ENCODE measurements around the gene PEX7.

The PEX7 gene, protein sequence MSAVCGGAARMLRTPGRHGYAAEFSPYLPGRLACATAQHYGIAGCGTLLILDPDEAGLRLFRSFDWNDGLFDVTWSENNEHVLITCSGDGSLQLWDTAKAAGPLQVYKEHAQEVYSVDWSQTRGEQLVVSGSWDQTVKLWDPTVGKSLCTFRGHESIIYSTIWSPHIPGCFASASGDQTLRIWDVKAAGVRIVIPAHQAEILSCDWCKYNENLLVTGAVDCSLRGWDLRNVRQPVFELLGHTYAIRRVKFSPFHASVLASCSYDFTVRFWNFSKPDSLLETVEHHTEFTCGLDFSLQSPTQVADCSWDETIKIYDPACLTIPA

DNA sequence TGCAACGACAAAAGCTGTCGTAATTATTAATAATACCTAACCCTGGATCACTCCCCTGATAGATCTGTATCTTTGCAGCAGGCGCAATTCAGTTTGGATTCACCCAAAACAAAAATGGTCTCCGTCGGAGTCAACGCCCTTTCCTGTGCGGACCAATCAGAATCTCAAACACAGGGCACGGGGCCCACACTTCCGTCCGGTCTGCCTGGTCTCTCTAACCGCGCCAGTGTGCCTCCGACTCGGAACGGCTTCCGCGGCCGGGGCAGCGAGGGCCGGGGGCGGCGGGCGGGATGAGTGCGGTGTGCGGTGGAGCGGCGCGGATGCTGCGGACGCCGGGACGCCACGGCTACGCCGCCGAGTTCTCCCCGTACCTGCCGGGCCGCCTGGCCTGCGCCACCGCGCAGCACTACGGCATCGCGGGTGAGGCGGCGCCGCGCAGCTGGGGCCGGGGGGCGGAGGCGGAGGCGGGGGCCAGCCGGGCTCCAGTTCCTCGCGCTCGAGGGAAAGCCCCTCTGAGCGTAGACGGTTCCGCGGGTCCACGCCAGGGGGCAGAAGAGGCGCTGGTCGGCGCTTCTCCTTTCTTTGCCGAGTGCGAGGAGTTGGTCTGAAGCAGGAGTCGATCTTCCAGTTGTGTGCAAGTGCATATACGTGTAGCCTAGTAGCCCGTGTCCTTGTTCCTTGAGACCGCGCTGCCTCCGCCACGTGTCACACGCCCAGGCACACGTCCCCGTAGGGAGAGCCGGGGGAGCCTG, at the start of gene PEX7:
Gene PEX7 (plus strand): TSS at position 217 of the 752 bp plus-strand sequence. CDS start 74 bp downstream, at position 291.
- in situ Hi-C loops (cut with HindIII; ENCODE audit: low pct_ligation_motif_present, low pct_unique_long_range_greater_than_20kb, low sequenced_read_pairs): no loop called here
- DNase-seq: peak; percentile 90

DNA sequence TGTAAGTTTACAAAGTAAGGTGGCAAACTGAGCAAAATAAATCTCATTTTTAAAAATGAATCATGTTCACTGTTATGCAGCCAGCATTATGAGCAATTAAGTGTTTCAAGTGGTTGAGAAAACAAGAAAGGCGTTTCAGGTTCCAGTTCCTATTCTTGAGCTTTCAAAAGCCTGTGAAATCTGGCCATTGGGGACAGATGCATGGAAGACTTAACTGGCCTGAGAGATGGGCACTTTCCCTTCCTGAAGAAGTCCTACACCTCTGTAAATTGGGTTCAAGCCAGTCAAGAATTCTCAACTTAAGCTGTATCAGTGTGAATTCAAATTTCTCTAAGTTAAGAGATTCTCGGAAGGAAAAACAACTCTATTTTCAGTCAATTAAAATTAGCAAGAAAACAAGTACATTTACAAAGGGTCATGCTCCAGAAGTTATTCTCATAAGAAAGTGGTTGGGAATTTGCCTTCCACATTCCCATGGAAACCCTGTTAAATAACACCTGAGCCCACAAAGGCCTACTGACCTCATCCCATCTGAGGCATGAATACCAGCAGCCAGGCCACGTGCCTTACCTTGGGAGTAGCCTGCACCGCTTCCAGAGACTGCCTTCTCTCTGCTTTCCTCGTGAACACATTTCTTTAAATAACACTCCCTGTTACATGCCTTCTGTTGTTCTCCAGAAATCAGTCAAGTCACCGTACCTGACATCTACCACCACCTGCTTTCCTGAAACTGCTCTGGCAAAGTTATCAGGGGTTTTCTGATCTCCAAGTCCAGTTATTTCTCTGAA, 49.5 kb upstream of the PEX7 start:
- no peak for DNase-seq
- in situ Hi-C loops (cut with HindIII; ENCODE audit: low pct_ligation_motif_present, low pct_unique_long_range_greater_than_20kb, low sequenced_read_pairs): no loop called here

DNA sequence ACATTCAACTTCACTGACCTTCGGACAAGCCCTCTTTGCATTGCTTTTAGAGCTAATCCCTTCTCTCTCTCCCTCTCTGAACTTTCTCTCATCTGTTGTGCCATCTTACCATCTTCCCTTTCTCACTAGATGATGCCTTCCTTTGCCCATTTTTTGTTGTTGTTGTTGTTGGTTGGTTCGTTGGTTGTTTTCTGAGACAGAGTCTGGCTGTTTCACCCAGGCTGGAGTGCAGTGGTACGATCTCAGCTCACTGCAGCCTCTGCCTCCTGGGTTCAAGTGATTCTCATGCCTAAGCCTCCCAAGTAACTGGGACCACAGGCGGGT, 49.0 kb upstream of the PEX7 start:
- DNase-seq: no peak
- in situ Hi-C loops (cut with HindIII; ENCODE audit: low pct_ligation_motif_present, low pct_unique_long_range_greater_than_20kb, low sequenced_read_pairs): no loop called here

DNA sequence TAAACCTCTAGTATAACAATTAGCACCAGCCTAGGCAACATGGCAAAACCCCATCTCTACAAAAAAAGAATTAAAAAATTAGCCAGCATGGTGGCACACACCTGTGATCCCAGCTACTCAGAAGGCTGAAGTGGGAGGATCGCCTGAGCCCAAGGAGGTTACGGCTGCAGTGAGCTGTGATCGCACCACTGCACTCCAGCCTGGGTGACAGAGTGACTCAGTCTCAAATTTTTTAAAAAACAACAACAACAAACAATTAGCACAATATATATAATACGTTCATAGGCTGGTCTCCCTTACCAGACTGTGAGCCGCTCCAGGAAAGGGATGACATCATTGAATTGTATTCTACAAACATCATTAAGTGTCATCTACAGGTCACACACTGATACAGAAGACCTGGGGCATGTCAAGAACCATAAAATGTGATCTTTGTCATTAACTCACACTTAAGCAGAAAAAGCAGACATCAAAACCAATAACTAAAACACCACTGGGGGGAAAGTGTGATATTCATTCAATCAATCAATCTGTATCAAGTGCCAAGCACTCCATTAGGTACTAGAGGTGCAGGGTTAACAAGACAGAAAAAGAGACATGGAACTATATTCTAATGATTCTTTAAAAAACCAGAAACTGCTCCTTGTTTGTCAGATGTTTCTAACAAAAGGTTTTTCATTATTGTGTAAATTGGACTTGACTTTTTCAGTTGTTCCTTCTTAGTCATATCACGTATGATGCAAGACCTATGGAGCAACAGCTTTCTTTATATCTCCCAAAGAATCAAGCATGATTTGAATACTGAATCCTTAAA, 48.0 kb upstream of the PEX7 start:
- DNase-seq: no peak
- in situ Hi-C loops (cut with HindIII; ENCODE audit: low pct_ligation_motif_present, low pct_unique_long_range_greater_than_20kb, low sequenced_read_pairs): no loop called here

DNA sequence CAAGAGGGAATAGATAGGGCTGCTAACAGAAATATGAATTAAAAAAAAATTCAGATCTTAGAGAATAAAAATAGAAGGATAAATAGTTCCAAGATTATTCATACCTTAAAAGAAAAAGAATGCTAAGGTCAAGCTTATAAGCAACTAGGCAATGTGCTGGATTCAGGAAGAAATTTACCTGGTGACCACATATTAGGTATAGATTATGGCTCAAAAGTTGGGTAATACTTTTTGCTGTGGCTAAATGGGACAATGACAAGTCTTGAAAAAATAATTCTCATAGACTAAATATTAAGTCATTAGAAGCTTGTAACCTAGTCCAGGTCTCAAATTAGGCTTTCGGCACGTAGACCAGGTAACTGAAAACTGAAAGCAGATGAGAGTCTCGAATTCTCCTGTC, 47.3 kb upstream of the PEX7 start:
- DNase-seq: no peak
- in situ Hi-C loops (cut with HindIII; ENCODE audit: low pct_ligation_motif_present, low pct_unique_long_range_greater_than_20kb, low sequenced_read_pairs): no loop called here

DNA sequence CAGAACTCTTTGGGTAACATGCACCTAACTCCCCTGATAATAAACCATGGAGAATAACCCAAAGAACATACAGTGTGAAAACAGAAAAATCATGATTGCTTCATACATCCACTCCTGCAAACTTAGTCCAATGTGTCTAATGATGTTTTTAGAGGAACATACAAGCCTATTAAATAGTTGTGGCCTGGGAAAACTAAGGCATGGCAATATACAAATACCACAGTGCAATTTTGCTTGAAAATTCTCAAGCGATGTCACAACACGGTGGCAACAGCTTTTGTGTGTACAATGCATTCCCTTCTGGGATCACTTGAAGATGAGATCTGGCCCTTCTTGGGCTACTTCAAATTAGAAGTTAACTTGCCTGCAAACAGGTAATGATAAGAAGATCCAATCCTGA, 46.8 kb upstream of the PEX7 start:
- in situ Hi-C loops (cut with HindIII; ENCODE audit: low pct_ligation_motif_present, low pct_unique_long_range_greater_than_20kb, low sequenced_read_pairs): no loop called here
- DNase-seq: no peak

DNA sequence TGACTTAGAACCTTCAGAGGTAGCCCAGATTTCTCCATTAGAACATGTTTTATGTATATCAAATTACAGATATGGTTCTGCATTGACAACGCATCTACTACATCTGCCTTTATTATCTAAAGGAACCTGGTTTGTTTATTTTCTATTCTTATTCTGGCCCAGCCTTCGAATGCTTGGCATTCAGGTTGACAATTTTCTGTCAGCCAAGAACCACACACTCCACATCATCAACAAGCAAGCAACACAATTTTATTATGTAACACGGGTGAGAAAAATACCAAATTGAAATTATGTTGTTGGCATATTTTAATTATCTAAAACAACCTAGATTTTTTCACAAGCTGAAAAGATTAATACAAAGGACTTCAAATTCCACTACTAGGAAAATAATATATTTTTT, 44.7 kb upstream of the PEX7 start:
- DNase-seq: no peak
- in situ Hi-C loops (cut with HindIII; ENCODE audit: low pct_ligation_motif_present, low pct_unique_long_range_greater_than_20kb, low sequenced_read_pairs): no loop called here

DNA sequence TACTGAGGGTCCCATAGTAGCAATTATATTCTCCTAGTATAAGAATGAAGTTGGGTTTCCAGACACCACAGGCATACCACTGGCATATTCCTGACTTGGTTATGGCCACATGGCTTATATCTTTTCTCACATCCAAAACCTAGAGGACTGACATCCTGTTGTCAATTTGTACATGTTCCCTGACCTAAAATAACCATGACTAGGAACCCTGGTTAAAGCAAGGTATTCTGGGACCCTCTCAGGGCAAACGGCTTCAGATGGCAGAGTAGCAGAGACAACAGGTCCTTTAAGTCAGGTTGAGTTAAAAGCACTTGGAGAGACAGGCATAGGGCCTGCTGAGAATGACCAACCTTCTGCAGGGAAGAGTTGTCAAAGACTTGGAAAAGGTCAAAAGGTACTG, 42.7 kb upstream of the PEX7 start:
- in situ Hi-C loops (cut with HindIII; ENCODE audit: low pct_ligation_motif_present, low pct_unique_long_range_greater_than_20kb, low sequenced_read_pairs): no loop called here
- no peak for DNase-seq

DNA sequence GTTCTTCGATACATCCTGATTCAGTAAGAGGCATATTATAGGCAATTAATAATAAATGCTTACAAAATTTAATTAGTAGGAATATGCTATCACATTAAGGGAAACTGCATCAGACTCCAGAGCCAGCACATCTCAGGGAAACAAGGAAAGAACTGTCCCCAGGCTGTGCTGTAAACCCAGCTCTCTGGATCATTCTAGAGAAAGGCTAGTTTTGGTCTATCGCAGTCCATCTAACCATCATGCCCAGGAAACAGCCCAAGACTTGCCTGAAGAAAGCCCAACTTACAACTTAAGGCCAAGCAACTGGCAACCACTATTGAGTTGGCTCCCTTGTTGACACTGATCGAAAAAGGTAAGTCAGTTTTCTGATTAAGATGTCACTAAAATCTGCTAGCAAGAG, 41.4 kb upstream of the PEX7 start:
- DNase-seq: no peak
- in situ Hi-C loops (cut with HindIII; ENCODE audit: low pct_ligation_motif_present, low pct_unique_long_range_greater_than_20kb, low sequenced_read_pairs): no loop called here

DNA sequence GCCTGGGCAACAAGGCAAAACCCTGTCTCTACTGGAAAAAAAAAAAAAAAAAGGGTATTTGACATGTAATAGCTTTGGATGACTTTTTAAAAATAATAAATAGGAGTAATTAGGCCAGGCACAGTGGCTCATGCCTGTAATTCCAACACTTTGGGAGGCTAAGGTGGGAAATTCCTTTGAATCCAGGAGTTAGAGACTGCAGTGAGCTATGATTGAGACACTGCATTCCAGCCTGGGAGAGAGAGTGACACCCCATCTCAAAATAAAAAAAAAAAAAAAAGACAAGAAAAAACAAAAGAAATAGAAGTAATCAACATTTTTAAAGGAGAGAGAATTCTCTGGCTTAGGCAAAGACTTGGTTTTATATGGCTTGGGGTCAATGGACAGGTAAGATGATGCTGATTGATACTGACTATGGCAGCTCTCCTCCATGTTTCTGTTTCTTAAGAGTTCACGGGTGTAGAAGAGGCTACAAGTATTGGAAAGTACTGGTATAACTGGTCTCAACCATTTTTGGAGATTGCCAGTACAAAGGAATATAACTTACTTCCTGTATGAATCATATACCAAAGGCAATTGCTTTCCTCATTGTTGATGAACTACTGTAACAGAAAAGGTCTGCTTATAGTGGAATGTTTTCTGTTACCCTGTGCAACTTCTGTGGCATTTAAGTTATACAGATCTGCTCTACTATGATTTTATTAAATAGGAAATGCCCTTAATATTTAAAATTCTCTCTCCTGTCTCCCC, 40.2 kb upstream of the PEX7 start:
- peak; percentile 18 for DNase-seq
- in situ Hi-C loops (cut with HindIII; ENCODE audit: low pct_ligation_motif_present, low pct_unique_long_range_greater_than_20kb, low sequenced_read_pairs): no loop called here

DNA sequence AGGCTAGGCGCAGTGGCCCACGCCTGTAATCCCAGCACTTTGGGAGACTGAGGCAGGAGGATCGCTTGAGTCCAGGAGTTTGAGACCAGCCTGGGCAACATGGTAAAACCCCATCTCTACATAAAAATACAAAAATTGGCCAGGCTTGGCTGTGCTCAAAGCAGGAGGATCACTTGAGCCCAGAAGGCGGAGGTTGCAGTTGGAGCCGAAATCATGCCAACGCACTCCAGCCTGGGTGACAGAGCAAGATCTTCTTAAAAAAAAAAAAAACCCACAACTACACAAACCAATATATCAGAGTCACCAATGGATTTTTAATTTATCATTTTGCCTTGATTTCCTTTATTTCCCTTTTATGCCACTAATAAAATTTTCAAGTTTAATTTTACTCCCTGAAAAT, 39.4 kb upstream of the PEX7 start:
- in situ Hi-C loops (cut with HindIII; ENCODE audit: low pct_ligation_motif_present, low pct_unique_long_range_greater_than_20kb, low sequenced_read_pairs): no loop called here
- no peak for DNase-seq

DNA sequence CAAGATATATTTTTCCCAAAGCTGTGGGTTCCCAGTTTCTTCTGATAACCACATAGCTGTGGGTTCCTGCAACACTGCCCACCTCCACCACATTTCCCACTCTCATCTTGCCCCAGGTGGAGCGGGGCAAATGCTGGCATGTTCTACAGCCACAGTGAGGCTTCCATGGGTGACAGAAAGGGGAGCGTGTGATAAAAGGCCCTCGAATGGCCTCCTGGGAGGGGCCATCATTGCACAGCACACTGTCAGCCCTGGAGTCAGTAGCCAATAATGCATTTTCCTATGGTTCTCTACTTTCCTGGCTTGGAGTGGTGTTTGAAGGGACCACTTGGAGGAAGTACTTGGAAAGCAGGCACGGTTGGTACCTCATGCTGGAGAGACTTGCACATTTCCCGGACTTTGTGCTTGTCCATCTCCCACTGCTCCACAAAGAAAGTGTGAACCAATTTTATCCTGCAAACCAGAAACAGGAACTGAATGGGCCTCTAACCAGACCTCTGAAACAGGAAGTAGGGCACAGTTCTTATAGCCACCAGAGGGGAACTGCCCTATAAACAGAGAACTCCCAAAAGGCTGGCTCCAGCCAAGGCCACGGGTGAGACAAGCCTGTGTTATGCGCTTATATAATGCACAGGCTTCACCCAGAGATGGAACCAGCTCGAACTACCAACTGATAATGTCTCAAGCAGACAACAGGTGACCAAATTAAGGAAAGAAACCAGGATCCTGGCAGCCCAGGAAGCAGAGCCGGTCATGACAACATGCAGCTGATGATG, 38.7 kb upstream of the PEX7 start:
- no peak for DNase-seq
- in situ Hi-C loops (cut with HindIII; ENCODE audit: low pct_ligation_motif_present, low pct_unique_long_range_greater_than_20kb, low sequenced_read_pairs): no loop called here

DNA sequence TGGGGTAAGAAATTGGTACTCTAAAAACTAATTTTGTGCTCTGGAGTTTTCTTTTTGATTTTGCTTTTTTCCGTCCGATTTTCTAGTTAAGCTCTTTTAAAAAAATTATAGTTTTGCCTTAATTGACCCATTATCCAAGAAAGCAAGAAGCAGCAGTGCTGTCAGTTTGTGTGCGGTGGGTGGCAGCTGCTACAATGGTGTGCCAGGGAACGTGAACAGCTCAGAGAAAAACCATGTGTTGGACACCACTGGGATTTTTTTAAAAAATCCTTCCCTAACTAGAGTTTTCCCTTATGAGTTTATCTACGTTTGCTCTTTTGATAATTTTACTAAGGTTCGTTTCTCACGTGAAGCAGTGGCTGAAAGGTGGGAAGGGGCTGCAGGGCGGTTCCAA, 38.1 kb upstream of the PEX7 start:
- DNase-seq: no peak
- in situ Hi-C loops (cut with HindIII; ENCODE audit: low pct_ligation_motif_present, low pct_unique_long_range_greater_than_20kb, low sequenced_read_pairs): no loop called here

DNA sequence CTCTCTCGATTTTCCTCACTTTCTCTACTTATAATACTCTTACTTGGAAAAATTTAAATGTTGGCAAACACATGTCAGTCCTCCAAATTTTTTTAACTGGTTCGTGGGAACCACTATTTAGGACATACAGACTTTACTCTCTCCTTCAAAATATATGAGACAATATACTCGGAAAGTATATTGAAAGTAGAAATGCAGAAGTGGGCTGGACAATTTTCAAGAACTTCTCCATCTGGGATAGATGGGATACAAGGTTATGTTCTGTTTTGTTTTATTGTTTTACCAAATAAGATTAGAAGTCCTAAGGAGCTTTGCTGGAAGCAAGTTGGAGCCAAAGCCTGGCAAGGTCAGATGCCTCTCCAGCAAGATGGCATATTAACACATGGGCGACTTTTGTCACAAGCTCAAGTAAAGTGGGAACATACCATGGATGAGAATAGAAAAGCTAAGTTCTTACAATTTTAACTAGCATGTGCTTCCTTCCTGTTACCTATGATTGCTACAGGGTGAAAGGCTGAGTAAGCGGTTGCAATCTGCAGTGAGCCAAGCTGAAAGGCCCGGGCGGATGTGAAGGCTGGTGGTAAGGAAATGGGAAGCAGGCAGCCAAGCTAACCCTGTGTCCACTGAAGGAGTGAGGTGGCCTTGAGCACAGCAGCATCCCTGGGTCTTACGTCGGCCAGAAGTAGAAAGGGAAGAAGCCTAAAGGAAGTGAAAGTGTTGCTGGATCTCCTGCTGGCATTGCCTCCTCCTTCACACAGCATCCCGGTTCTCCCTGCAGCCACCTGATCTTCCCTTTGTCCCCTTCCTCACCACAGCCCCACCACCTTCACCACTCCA, 37.3 kb upstream of the PEX7 start:
- in situ Hi-C loops (cut with HindIII; ENCODE audit: low pct_ligation_motif_present, low pct_unique_long_range_greater_than_20kb, low sequenced_read_pairs): no loop called here
- no peak for DNase-seq

DNA sequence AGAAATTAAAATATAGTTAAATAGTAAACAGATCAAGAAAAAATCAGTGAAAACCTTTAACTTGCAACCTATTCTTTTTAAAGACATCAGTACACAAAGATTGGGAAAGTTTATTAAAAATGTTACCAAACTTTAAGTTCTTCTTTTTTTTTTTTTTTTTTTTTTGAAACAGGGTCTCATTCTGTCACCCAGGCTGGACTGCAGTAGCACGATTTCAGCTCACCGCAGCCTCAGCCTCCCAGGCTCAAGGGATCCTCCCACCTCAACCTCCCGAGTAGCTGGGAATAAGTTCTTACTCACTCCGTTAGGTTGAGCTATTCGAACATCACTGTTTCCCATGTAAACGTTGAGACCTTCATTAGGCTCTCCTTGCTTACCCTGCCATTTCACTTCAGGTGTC, 35.7 kb upstream of the PEX7 start:
- no peak for DNase-seq
- in situ Hi-C loops (cut with HindIII; ENCODE audit: low pct_ligation_motif_present, low pct_unique_long_range_greater_than_20kb, low sequenced_read_pairs): no loop called here

DNA sequence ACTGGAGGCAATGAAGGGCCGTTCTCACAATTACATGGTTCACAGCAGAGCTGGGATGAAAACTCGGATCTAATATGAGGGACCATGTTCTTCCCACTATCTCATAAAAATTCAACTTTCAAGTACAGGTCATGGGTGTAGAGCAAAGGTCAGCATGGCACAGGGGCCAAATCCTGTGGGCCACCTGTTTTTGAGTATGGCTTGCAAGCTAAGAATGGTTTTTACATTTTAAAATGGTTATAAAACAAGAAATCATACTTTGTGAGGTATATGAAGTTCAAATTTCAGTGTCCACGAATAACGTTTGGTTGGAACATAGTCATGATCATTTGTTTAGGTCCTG, 34.7 kb upstream of the PEX7 start:
- no peak for DNase-seq
- in situ Hi-C loops (cut with HindIII; ENCODE audit: low pct_ligation_motif_present, low pct_unique_long_range_greater_than_20kb, low sequenced_read_pairs): no loop called here

Measured in ACHN (cell line).